Activated CD4-positive, alpha-beta T cell treated with anti-CD3 and anti-CD28 coated beads, Interleukin-2, amount 10 ng/mL, durations not matched to agents 7 days and 5 days (primary cell): ENCODE results near the gene ARHGAP32. TPM values are rescaled to one million over a fixed set of nuclear protein-coding genes. Genes with fewer than 3 reads are reported as not detected.

Source experiments
- CTCF ChIA-PET: fragments of 350-600 bp; sonication (Branson Sonifier 250); formaldehyde crosslinking; loops from one replicate; lab custom pipeline; 2021; ENCODE audit warnings: antibody characterized with exemption; lab: Charles Lee
- POLR2A ChIA-PET: fragments of 350-600 bp; sonication (Branson Sonifier 250); formaldehyde crosslinking; loops from one replicate; lab custom pipeline; 2021; ENCODE audit warnings: antibody characterized with exemption; lab: Charles Lee
- DNase-seq: peaks from one replicate; pipeline ENCODE4 v3.0.0-alpha.2; 2020
- H3K27ac Mint-ChIP-seq: one replicate; pipeline ENCODE4 v1.8.0; 2021; ENCODE audit warnings: mild to moderate bottlenecking, moderate library complexity, mixed read lengths
- H3K27me3 Mint-ChIP-seq: one replicate; pipeline ENCODE4 v1.8.0; 2021; ENCODE audit warnings: mixed read lengths
- H3K36me3 Mint-ChIP-seq: one replicate; pipeline ENCODE4 v1.8.0; 2021; ENCODE audit warnings: low read depth, mixed read lengths
- H3K4me1 Mint-ChIP-seq: one replicate; pipeline ENCODE4 v1.8.0; 2021; ENCODE audit warnings: mixed read lengths
- H3K4me3 Mint-ChIP-seq: one replicate; pipeline ENCODE4 v1.8.0; 2021; ENCODE audit warnings: mild to moderate bottlenecking, moderate library complexity, mixed read lengths
- H3K9me3 Mint-ChIP-seq: one replicate; pipeline ENCODE4 v1.8.0; 2021; ENCODE audit warnings: mixed read lengths
- total RNA-seq, 2 experiments: library from RNA; stranded (reverse); gene quantifications; one replicate each; pipeline ENCODE4 v1.2.3, GENCODE V29; 2021

Gene ARHGAP32
- total RNA-seq, 2 experiments from 2014 or later, result 4.8 to 5.1 TPM

GRCh38 chr11:128949791-128950454 lies 242.2 kb downstream of the ARHGAP32 start:
- Mint-ChIP-seq H3K9me3 (no peaks in the 10 kb centered on the region), H3K4me3 (no peak overlapping the region), H3K4me1 (no peaks in the 10 kb centered on the region), H3K27me3 (peaks cover 25% of the 10 kb centered on the region), H3K36me3 (no peaks in the 10 kb centered on the region), H3K27ac (no peak overlapping the region)
- no peak for DNase-seq
- ChIA-PET POLR2A (no interaction called here), CTCF (no interaction called here)

- no peak for DNase-seq
- H3K4me3 Mint-ChIP-seq, result no peak overlapping the region
- H3K9me3 Mint-ChIP-seq, result no peaks in the 10 kb centered on the region
- H3K4me1 Mint-ChIP-seq, result no peaks in the 10 kb centered on the region
- peaks cover 21% of the 10 kb centered on the region for H3K27me3 Mint-ChIP-seq
- POLR2A ChIA-PET, result interaction anchor here (0.5 kb wide), 1 partner anchor 15 kb away, joined by 6 read pairs; no protein-coding TSS in a partner anchor
- CTCF ChIA-PET, result interaction anchor here (1.2 to 2.1 kb wide), 6 partner anchors 8 to 65 kb away, joined by 3 to 8 read pairs (median 4); no protein-coding TSS in a partner anchor
- H3K36me3 Mint-ChIP-seq, result no peaks in the 10 kb centered on the region
- H3K27ac Mint-ChIP-seq, result no peak overlapping the region
These were observed 243.5 kb downstream of the ARHGAP32 start for GRCh38 chr11:128948583-128948982.

GRCh38 chr11:128947773-128948172 lies 244.4 kb downstream of the ARHGAP32 start:
- DNase-seq, result no peak
- H3K27me3 Mint-ChIP-seq, result peaks cover 14% of the 10 kb centered on the region
- no peak overlapping the region for H3K27ac Mint-ChIP-seq
- POLR2A ChIA-PET, result no interaction called here
- H3K9me3 Mint-ChIP-seq, result no peaks in the 10 kb centered on the region
- H3K4me3 Mint-ChIP-seq, result no peak overlapping the region
- no peaks in the 10 kb centered on the region for H3K36me3 Mint-ChIP-seq
- CTCF ChIA-PET, result interaction anchor here (0.6 to 2.1 kb wide), 7 partner anchors 9 to 796 kb away, joined by 3 to 8 read pairs (median 3); no protein-coding TSS in a partner anchor
- H3K4me1 Mint-ChIP-seq, result no peaks in the 10 kb centered on the region

GRCh38 chr11:128946648-128947047 lies 245.5 kb downstream of the ARHGAP32 start:
- H3K4me1 Mint-ChIP-seq, result no peaks in the 10 kb centered on the region
- no peak overlapping the region for H3K4me3 Mint-ChIP-seq
- H3K27ac Mint-ChIP-seq, result no peak overlapping the region
- H3K9me3 Mint-ChIP-seq, result no peaks in the 10 kb centered on the region
- CTCF ChIA-PET, result interaction anchor here (2.0 kb wide), 1 partner anchor 10 kb away, joined by 8 read pairs; no protein-coding TSS in a partner anchor
- DNase-seq, result no peak
- POLR2A ChIA-PET, result no interaction called here
- peaks cover 11% of the 10 kb centered on the region for H3K27me3 Mint-ChIP-seq
- H3K36me3 Mint-ChIP-seq, result no peaks in the 10 kb centered on the region

GRCh38 chr11:128943428-128943976 lies 248.6 kb downstream of the ARHGAP32 start:
- H3K4me3 Mint-ChIP-seq, result no peak overlapping the region
- H3K36me3 Mint-ChIP-seq, result no peaks in the 10 kb centered on the region
- no peak overlapping the region for H3K27ac Mint-ChIP-seq
- no peak for DNase-seq
- H3K27me3 Mint-ChIP-seq, result peaks cover 3% of the 10 kb centered on the region
- H3K4me1 Mint-ChIP-seq, result no peaks in the 10 kb centered on the region
- POLR2A ChIA-PET, result no interaction called here
- CTCF ChIA-PET, result no interaction called here
- H3K9me3 Mint-ChIP-seq, result no peaks in the 10 kb centered on the region

- no peak for DNase-seq
- CTCF ChIA-PET, result no interaction called here
- POLR2A ChIA-PET, result no interaction called here
- Mint-ChIP-seq H3K27me3 (no peaks in the 10 kb centered on the region), H3K4me3 (no peak within 1 kb of the TSS), H3K9me3 (no peaks in the 10 kb centered on the region), H3K4me1 (no peaks in the 10 kb centered on the region), H3K27ac (no peak within 1 kb of the TSS), H3K36me3 (no peaks in the 10 kb centered on the region)
These were observed 249.2 kb downstream of the ARHGAP32 start, which contains the start of gene TP53AIP1 for GRCh38 chr11:128942817-128943427. TP53AIP1 (minus strand) TSS chr11:128942871; CDS start chr11:128937818, 5,053 bp downstream.

GRCh38 chr11:128942272-128942612 lies 249.9 kb downstream of the ARHGAP32 start:
- Mint-ChIP-seq H3K9me3 (no peaks in the 10 kb centered on the region), H3K27me3 (no peaks in the 10 kb centered on the region), H3K4me3 (no peak overlapping the region), H3K4me1 (no peaks in the 10 kb centered on the region), H3K27ac (no peak overlapping the region), H3K36me3 (no peaks in the 10 kb centered on the region)
- ChIA-PET POLR2A (no interaction called here), CTCF (interaction anchor here (1.4 kb wide), 1 partner anchor 56 kb away, joined by 3 read pairs; no protein-coding TSS in a partner anchor)
- DNase-seq, result no peak

- Mint-ChIP-seq H3K4me1 (no peaks in the 10 kb centered on the region), H3K27ac (no peak overlapping the region), H3K36me3 (no peaks in the 10 kb centered on the region), H3K4me3 (no peak overlapping the region), H3K27me3 (no peaks in the 10 kb centered on the region), H3K9me3 (no peaks in the 10 kb centered on the region)
- ChIA-PET CTCF (interaction anchor here (1.4 kb wide), 1 partner anchor 56 kb away, joined by 3 read pairs; no protein-coding TSS in a partner anchor), POLR2A (no interaction called here)
- DNase-seq, result no peak
These were observed 250.4 kb downstream of the ARHGAP32 start for GRCh38 chr11:128941573-128942271.

- H3K4me3 Mint-ChIP-seq, result no peak overlapping the region
- CTCF ChIA-PET, result interaction anchor here (1.4 kb wide), 1 partner anchor 55 kb away, joined by 3 read pairs; no protein-coding TSS in a partner anchor
- no peaks in the 10 kb centered on the region for H3K4me1 Mint-ChIP-seq
- no peak overlapping the region for H3K27ac Mint-ChIP-seq
- POLR2A ChIA-PET, result no interaction called here
- H3K36me3 Mint-ChIP-seq, result no peaks in the 10 kb centered on the region
- no peak for DNase-seq
- H3K9me3 Mint-ChIP-seq, result no peaks in the 10 kb centered on the region
- H3K27me3 Mint-ChIP-seq, result no peaks in the 10 kb centered on the region
These were observed 251.0 kb downstream of the ARHGAP32 start for GRCh38 chr11:128941110-128941509.

GRCh38 chr11:128940603-128941002 lies 251.5 kb downstream of the ARHGAP32 start:
- Mint-ChIP-seq H3K27ac (no peak overlapping the region), H3K9me3 (no peaks in the 10 kb centered on the region), H3K4me3 (no peak overlapping the region), H3K36me3 (no peaks in the 10 kb centered on the region), H3K4me1 (no peaks in the 10 kb centered on the region), H3K27me3 (no peaks in the 10 kb centered on the region)
- POLR2A ChIA-PET, result no interaction called here
- DNase-seq, result no peak
- CTCF ChIA-PET, result interaction anchor here (1.3 to 1.4 kb wide), 2 partner anchors 22 to 54 kb away, joined by 3 read pairs; no protein-coding TSS in a partner anchor

GRCh38 chr11:128940156-128940555 lies 252.0 kb downstream of the ARHGAP32 start:
- no peaks in the 10 kb centered on the region for H3K4me1 Mint-ChIP-seq
- no peaks in the 10 kb centered on the region for H3K27me3 Mint-ChIP-seq
- no peak overlapping the region for H3K4me3 Mint-ChIP-seq
- no peaks in the 10 kb centered on the region for H3K36me3 Mint-ChIP-seq
- no peak for DNase-seq
- H3K27ac Mint-ChIP-seq, result no peak overlapping the region
- ChIA-PET CTCF (interaction anchor here (1.3 kb wide), 1 partner anchor 21 kb away, joined by 3 read pairs; no protein-coding TSS in a partner anchor), POLR2A (no interaction called here)
- no peaks in the 10 kb centered on the region for H3K9me3 Mint-ChIP-seq

- Mint-ChIP-seq H3K27ac (no peak overlapping the region), H3K4me1 (no peaks in the 10 kb centered on the region), H3K36me3 (no peaks in the 10 kb centered on the region), H3K27me3 (no peaks in the 10 kb centered on the region), H3K4me3 (no peak overlapping the region), H3K9me3 (no peaks in the 10 kb centered on the region)
- ChIA-PET POLR2A (no interaction called here), CTCF (interaction anchor here (1.3 kb wide), 1 partner anchor 21 kb away, joined by 3 read pairs; no protein-coding TSS in a partner anchor)
- no peak for DNase-seq
These were observed 252.5 kb downstream of the ARHGAP32 start for GRCh38 chr11:128939591-128939990.
